ENCODE results near the gene DOCK4. TPM values are rescaled to one million over a fixed set of nuclear protein-coding genes. Genes with fewer than 3 reads are reported as not detected.

The DOCK4 gene
- total RNA-seq, 1 donor from 2014 or later, result 0.73 TPM

- H3K36me3 Mint-ChIP-seq (ENCODE audit: low read depth), result no peaks in the 10 kb centered on the region
- H3K4me3 Mint-ChIP-seq, result no peak overlapping the region
- H3K4me1 Mint-ChIP-seq, result no peaks in the 10 kb centered on the region
- ChIA-PET CTCF (no interaction called here), POLR2A (no interaction called here)
- intact Hi-C loops (cut with micrococcal nuclease), result no loop called here
- no peak for TF ChIP-seq CTCF (IDR thresholded peaks at IDR 0.05)
- peaks cover 17% of the 10 kb centered on the region for H3K27me3 Mint-ChIP-seq
- H3K9me3 Mint-ChIP-seq, result no peaks in the 10 kb centered on the region
- H3K27ac Mint-ChIP-seq, result no peak overlapping the region
- no peak for ATAC-seq (ENCODE audit: low read depth)
- DNase-seq, result no peak
Observed at GRCh38 chr7:112147793-112148361, 58.3 kb downstream of the DOCK4 start.

DNA sequence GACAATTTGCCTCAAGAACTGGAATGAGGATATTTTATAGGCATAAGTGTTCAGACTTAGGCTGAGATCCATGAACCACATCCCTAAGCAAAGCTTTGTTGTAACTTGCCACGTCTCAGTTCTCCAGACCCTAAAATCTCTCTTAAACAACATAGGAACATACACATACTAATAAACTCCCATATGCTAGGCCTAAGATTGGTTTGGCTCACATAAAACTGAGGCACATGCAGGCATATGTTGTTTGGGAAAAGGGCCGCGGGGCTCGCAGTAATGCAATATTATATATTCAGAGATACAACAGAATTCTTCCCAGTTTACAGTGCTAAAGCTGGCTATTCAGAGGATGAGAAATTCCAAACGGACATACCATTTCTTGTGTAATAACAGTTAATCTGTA lies 61.0 kb downstream of the DOCK4 start:
- ChIA-PET CTCF (no interaction called here), POLR2A (no interaction called here)
- no peaks in the 10 kb centered on the region for H3K4me1 Mint-ChIP-seq
- no peaks in the 10 kb centered on the region for H3K9me3 Mint-ChIP-seq
- peaks cover 12% of the 10 kb centered on the region for H3K27me3 Mint-ChIP-seq
- ATAC-seq (ENCODE audit: low read depth), result no peak
- DNase-seq, result no peak
- no peak for TF ChIP-seq CTCF (IDR thresholded peaks at IDR 0.05)
- H3K36me3 Mint-ChIP-seq (ENCODE audit: low read depth), result no peaks in the 10 kb centered on the region
- H3K27ac Mint-ChIP-seq, result no peak overlapping the region
- intact Hi-C loops (cut with micrococcal nuclease), result no loop called here
- H3K4me3 Mint-ChIP-seq, result no peak overlapping the region

GRCh38 chr7:112144284-112145059 lies 61.7 kb downstream of the DOCK4 start:
- Mint-ChIP-seq H3K36me3 (ENCODE audit: low read depth) (no peaks in the 10 kb centered on the region), H3K27ac (no peak overlapping the region), H3K4me1 (no peaks in the 10 kb centered on the region), H3K27me3 (peaks cover 10% of the 10 kb centered on the region), H3K4me3 (no peak overlapping the region), H3K9me3 (no peaks in the 10 kb centered on the region)
- no peak for ATAC-seq (ENCODE audit: low read depth)
- POLR2A ChIA-PET, result no interaction called here
- no peak for TF ChIP-seq CTCF (IDR thresholded peaks at IDR 0.05)
- DNase-seq, result no peak
- intact Hi-C loops (cut with micrococcal nuclease), result no loop called here
- CTCF ChIA-PET, result no interaction called here

GRCh38 chr7:112143582-112143981 lies 62.6 kb downstream of the DOCK4 start:
- Mint-ChIP-seq H3K4me1 (no peaks in the 10 kb centered on the region), H3K27ac (no peak overlapping the region), H3K27me3 (peaks cover 7% of the 10 kb centered on the region), H3K36me3 (ENCODE audit: low read depth) (no peaks in the 10 kb centered on the region), H3K4me3 (no peak overlapping the region), H3K9me3 (peaks cover under 1% of the 10 kb centered on the region)
- no peak for TF ChIP-seq CTCF (IDR thresholded peaks at IDR 0.05)
- DNase-seq (no peak), ATAC-seq (ENCODE audit: low read depth) (no peak)
- ChIA-PET POLR2A (no interaction called here), CTCF (no interaction called here)
- intact Hi-C loops (cut with micrococcal nuclease), result no loop called here

DNA sequence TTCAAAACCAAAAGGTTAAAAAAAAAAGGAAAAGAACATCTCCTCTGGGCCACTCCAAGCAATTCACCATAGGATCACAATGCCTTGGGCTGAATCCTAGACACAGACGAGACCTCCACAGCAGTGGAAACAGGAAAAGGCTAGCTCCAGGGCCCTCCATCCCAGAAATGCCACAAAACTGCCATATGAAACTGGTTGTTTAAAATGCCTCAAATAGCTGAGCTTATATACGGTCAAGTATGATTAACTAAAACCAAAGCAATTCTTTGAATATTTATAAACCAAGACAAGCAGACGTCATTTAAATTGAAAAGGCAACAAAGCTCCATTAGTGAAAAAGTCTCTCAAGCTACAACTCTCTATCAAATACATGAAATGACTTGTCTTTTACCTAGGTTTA lies 63.1 kb downstream of the DOCK4 start:
- DNase-seq, result no peak
- no peaks in the 10 kb centered on the region for H3K4me1 Mint-ChIP-seq
- H3K4me3 Mint-ChIP-seq, result no peak overlapping the region
- no peak for ATAC-seq (ENCODE audit: low read depth)
- H3K27me3 Mint-ChIP-seq, result peaks cover 7% of the 10 kb centered on the region
- intact Hi-C loops (cut with micrococcal nuclease), result no loop called here
- POLR2A ChIA-PET, result no interaction called here
- CTCF ChIA-PET, result no interaction called here
- H3K36me3 Mint-ChIP-seq (ENCODE audit: low read depth), result no peaks in the 10 kb centered on the region
- TF ChIP-seq CTCF (IDR thresholded peaks at IDR 0.05), result no peak
- no peak overlapping the region for H3K27ac Mint-ChIP-seq
- H3K9me3 Mint-ChIP-seq, result peaks cover 2% of the 10 kb centered on the region
